DOHH2 (cell line): Measurements from ENCODE around the gene GALNT9.

ENCODE experiments used
- H3F3A ChIP-seq: fragments of 200-600 bp; sonication (generic), shearing (Covaris generic); 2 replicates; pipeline ENCODE4 v1.6.0; 2016; ENCODE audit warnings: antibody characterized with exemption, mild to moderate bottlenecking; ENCODE audit not compliant: control insufficient read depth, insufficient read depth
- H3K27ac ChIP-seq: fragments of 200-600 bp; sonication (generic); 2 replicates; pipeline ENCODE4 v1.5.1; 2014; ENCODE audit warnings: low read depth, mild to moderate bottlenecking, low read length, moderate library complexity
- H3K27me3 ChIP-seq: fragments of 200-600 bp; sonication (generic); 2 replicates; pipeline ENCODE4 v1.6.1; 2014; ENCODE audit warnings: mild to moderate bottlenecking, low read length, mixed read lengths; ENCODE audit not compliant: control insufficient read depth
- H3K36me3 ChIP-seq: fragments of 200-600 bp; sonication (generic); 2 replicates; pipeline ENCODE4 v1.6.1; 2014; ENCODE audit warnings: mild to moderate bottlenecking, low read length, moderate library complexity, mixed read lengths; ENCODE audit not compliant: control insufficient read depth
- H3K4me1 ChIP-seq: fragments of 200-600 bp; sonication (generic); 2 replicates; pipeline ENCODE4 v1.6.1; 2014; ENCODE audit warnings: mild to moderate bottlenecking, low read length, mixed read lengths; ENCODE audit not compliant: control insufficient read depth
- H3K4me2 ChIP-seq: fragments of 200-600 bp; sonication (generic); 2 replicates; pipeline ENCODE4 v1.6.0; 2014; ENCODE audit warnings: mild to moderate bottlenecking, low read length, moderate library complexity
- H3K4me3 ChIP-seq: fragments of 200-600 bp; sonication (generic); 2 replicates; pipeline ENCODE4 v1.5.1; 2014; ENCODE audit warnings: mild to moderate bottlenecking, low read length, mixed read lengths
- H3K79me2 ChIP-seq: fragments of 200-600 bp; sonication (generic); 2 replicates; pipeline ENCODE4 v1.6.1; 2014; ENCODE audit warnings: mild to moderate bottlenecking, low read length, mixed read lengths; ENCODE audit not compliant: control insufficient read depth
- H3K9me2 ChIP-seq: fragments of 200-600 bp; sonication (generic); replicated peaks from 2 replicates; pipeline ENCODE4 v1.6.1; 2014; ENCODE audit warnings: mild to moderate bottlenecking, low read length, mixed read lengths; ENCODE audit not compliant: control insufficient read depth
- H3K9me3 ChIP-seq: fragments of 200-600 bp; sonication (generic); 2 replicates; pipeline ENCODE4 v1.6.1; 2014; ENCODE audit warnings: antibody characterized with exemption, low read length, mixed read lengths; ENCODE audit not compliant: control insufficient read depth, insufficient read depth
- H4K20me1 ChIP-seq: fragments of 200-600 bp; sonication (generic); 2 replicates; pipeline ENCODE4 v1.6.0; 2014; ENCODE audit warnings: low read depth, mild to moderate bottlenecking, antibody characterized with exemption, low read length, moderate library complexity; ENCODE audit not compliant: control insufficient read depth, insufficient read depth
- CTCF ChIP-seq: fragments of 200-600 bp; sonication (generic); IDR thresholded peaks from one replicate; pipeline ENCODE4 v1.5.1; 2014; ENCODE audit warnings: antibody characterized with exemption, mild to moderate bottlenecking, low read depth, low read length; ENCODE audit not compliant: poor library complexity, severe bottlenecking
- EZH2phosphoT487 ChIP-seq: fragments of 200-600 bp; sonication (generic); IDR thresholded peaks from 2 replicates; pipeline ENCODE4 v1.6.1; 2017; ENCODE audit warnings: borderline replicate concordance, mild to moderate bottlenecking, antibody characterized with exemption, low read length, moderate library complexity, mixed read lengths

Gene GALNT9

DNA sequence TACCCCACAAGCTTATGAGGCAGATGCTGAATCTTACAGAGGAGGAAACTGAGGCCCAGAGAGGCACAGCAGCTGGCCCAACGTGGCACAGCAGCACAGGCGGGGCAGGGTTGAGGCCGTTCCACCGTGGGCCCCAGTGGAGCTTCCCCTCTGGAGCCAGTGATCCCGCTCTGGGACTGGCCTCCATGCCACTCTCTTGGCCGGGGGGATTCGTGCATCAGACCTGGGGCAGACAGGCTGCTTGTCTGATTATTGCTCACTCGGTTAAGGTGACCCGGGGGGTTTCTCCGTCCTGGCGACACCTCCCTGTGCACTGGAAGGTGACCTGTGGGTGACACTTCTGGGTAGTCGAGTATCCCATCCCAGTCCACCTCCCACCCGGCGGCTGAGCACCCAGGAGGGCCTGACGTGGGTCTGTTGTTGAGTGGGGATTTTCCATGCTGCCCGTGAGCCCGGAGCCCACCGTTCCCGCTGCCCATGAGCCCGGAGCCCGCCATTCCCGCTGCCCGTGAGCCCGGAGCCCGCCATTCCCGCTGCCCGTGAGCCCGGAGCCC, 157.3 kb downstream of the GALNT9 start:
- H3K4me1 ChIP-seq: no peaks in the 10 kb centered on the region; the same call in 1 of the 2 replicates
- H3F3A ChIP-seq: no peaks in the 10 kb centered on the region
- H4K20me1 ChIP-seq: no peaks in the 10 kb centered on the region
- H3K27ac ChIP-seq: no peak overlapping the region
- no peak for TF ChIP-seq EZH2phosphoT487
- TF ChIP-seq CTCF: no peak
- no peak overlapping the region for H3K4me3 ChIP-seq
- no peaks in the 10 kb centered on the region for H3K36me3 ChIP-seq
- no peaks in the 10 kb centered on the region for H3K79me2 ChIP-seq
- no peak overlapping the region for H3K4me2 ChIP-seq
- H3K27me3 ChIP-seq: no peaks in the 10 kb centered on the region; the same call in 1 of the 2 replicates
- H3K9me2 ChIP-seq: no peaks in the 10 kb centered on the region
- peaks cover 5% of the 10 kb centered on the region; the same call in 1 of the 2 replicates for H3K9me3 ChIP-seq

GRCh38 chr12:132171293-132171967, 158.0 kb downstream of the GALNT9 start:
- H3K4me2 ChIP-seq: no peak overlapping the region

DNA sequence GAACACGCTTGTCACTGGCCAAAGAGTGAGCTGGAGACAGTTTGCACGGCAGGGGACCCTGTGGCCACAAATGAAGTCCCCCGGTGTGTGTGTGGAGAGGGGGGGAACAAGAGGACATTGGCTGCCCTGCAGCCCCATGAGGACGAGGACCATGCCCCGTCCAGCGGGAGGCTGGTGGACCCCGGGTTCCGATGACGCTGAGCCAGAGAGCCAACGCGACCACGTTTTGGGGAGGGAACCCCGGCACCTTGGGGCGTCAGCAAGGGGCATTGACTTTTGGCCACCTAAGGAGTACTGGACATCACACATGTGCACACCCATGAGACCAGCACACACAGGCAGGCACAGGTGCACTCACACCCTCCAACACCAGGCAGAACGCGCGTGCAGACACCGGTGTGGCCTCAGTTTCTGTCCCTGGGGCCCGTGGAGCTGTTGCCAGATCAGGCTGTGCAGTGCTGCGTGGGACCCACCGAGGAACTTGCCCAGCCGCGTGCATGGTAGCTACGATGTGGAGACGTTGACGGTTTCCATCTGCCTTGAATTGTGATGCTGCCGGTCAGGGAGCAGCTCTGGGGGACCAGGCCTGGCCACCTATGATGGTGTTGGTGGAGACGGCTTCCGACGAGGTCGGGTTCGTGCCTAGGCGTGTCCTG, 158.6 kb downstream of the GALNT9 start:
- TF ChIP-seq CTCF: no peak
- TF ChIP-seq EZH2phosphoT487: no peak
- Histone ChIP-seq H3K36me3 (no peaks in the 10 kb centered on the region), H3K9me3 (peaks cover 9% of the 10 kb centered on the region; the same call in 1 of the 2 replicates), H3K9me2 (no peaks in the 10 kb centered on the region), H3K27me3 (no peaks in the 10 kb centered on the region; the same call in 1 of the 2 replicates), H3K4me1 (no peaks in the 10 kb centered on the region; the same call in 1 of the 2 replicates), H3K79me2 (no peaks in the 10 kb centered on the region), H3K4me2 (no peak overlapping the region), H4K20me1 (no peaks in the 10 kb centered on the region), H3K4me3 (no peak overlapping the region), H3K27ac (no peak overlapping the region), H3F3A (no peaks in the 10 kb centered on the region; the same call in 1 of the 2 replicates)

More at GRCh38 chr12:132171293-132171967, 158.0 kb downstream of the GALNT9 start:
- H3K4me1 ChIP-seq: no peaks in the 10 kb centered on the region; the same call in 1 of the 2 replicates
- no peak overlapping the region for H3K27ac ChIP-seq
- no peaks in the 10 kb centered on the region; the same call in 1 of the 2 replicates for H3K27me3 ChIP-seq
- H4K20me1 ChIP-seq: no peaks in the 10 kb centered on the region
- no peak overlapping the region for H3K4me3 ChIP-seq
- H3F3A ChIP-seq: no peaks in the 10 kb centered on the region
- no peaks in the 10 kb centered on the region for H3K36me3 ChIP-seq
- no peaks in the 10 kb centered on the region for H3K79me2 ChIP-seq
- H3K9me2 ChIP-seq: no peaks in the 10 kb centered on the region
- TF ChIP-seq CTCF (no peak), EZH2phosphoT487 (no peak)
- H3K9me3 ChIP-seq: peaks cover 9% of the 10 kb centered on the region; the same call in 1 of the 2 replicates
